Liver (tissue), 9 donors: ENCODE results near the gene MSRB2. TPM values are rescaled to one million over a fixed set of nuclear protein-coding genes. Genes with fewer than 3 reads are reported as not detected.

Experiments used
- DNase-seq: peaks from one replicate; pipeline ENCODE4 v3.0.0-alpha.2; 2017; ENCODE audit warnings: low spot score
- H3K27ac ChIP-seq, 2 donors: one replicate each; pipeline ENCODE4 v1.7.0; 2013; ENCODE audit warnings: inconsistent platforms in 2 of 2, low read length in 2 of 2, control low read depth in 1 of 2, low read depth in 1 of 2, mild to moderate bottlenecking in 1 of 2
- H3K27me3 ChIP-seq, 4 donors: one replicate each; pipeline versions ENCODE4 v1.6.1 to v1.7.0; 2013; ENCODE audit warnings: low read length in 3 of 4, inconsistent platforms in 1 of 4, mild to moderate bottlenecking in 1 of 4, moderate library complexity in 1 of 4; ENCODE audit not compliant: control insufficient read depth in 4 of 4, insufficient read depth in 4 of 4
- H3K36me3 ChIP-seq, 4 donors: one replicate each; pipeline versions ENCODE4 v1.6.1 to v1.7.0; 2013; ENCODE audit warnings: low read length in 3 of 4, mild to moderate bottlenecking in 3 of 4, low read depth in 1 of 4, moderate library complexity in 1 of 4; ENCODE audit not compliant: control insufficient read depth in 4 of 4, insufficient read depth in 3 of 4
- H3K4me1 ChIP-seq, 4 donors: one replicate each; pipeline versions ENCODE4 v1.6.1 to v1.7.0; 2013; ENCODE audit warnings: low read length in 3 of 4, mild to moderate bottlenecking in 3 of 4, moderate library complexity in 1 of 4; ENCODE audit not compliant: control insufficient read depth in 4 of 4, insufficient read depth in 4 of 4
- H3K4me3 ChIP-seq, 3 donors: one replicate each; pipeline versions ENCODE4 v1.6.1 to v1.7.0; 2013; ENCODE audit warnings: low read length in 3 of 3, control low read depth in 1 of 3, low read depth in 1 of 3, mild to moderate bottlenecking in 1 of 3
- H3K9ac ChIP-seq, 2 donors: one replicate each; pipeline ENCODE4 v1.7.0; 2013; ENCODE audit warnings: low read length in 2 of 2, mild to moderate bottlenecking in 2 of 2, moderate library complexity in 2 of 2, control low read depth in 1 of 2, low read depth in 1 of 2
- H3K9me3 ChIP-seq, 4 donors: one replicate each; pipeline versions ENCODE4 v1.6.1 to v1.7.0; 2013; ENCODE audit warnings: low read length in 3 of 4; ENCODE audit not compliant: control insufficient read depth in 4 of 4
- FOXA1 ChIP-seq: IDR thresholded peaks from 2 replicates; pipeline ENCODE4 v1.6.1; 2016; ENCODE audit warnings: antibody characterized with exemption
- FOXA2 ChIP-seq: IDR thresholded peaks from 2 replicates; pipeline ENCODE4 v1.6.1; 2016; ENCODE audit warnings: antibody characterized with exemption
- GABPA ChIP-seq, 2 donors: IDR thresholded peaks in 1 of 2; conservative IDR thresholded peaks in 1 of 2; 2 replicates each; pipeline ENCODE4 v1.6.1; 2016; ENCODE audit warnings: antibody characterized with exemption in 2 of 2, mild to moderate bottlenecking in 1 of 2, moderate library complexity in 1 of 2
- HNF4A ChIP-seq, 2 donors: conservative IDR thresholded peaks; 2 replicates each; pipeline ENCODE4 v1.6.1; 2016; ENCODE audit warnings: antibody characterized with exemption in 2 of 2, mild to moderate bottlenecking in 2 of 2
- HNF4G ChIP-seq: IDR thresholded peaks from 2 replicates; pipeline ENCODE4 v1.6.1; 2016; ENCODE audit warnings: antibody characterized with exemption
- NR2F2 ChIP-seq: IDR thresholded peaks from 2 replicates; pipeline ENCODE4 v1.6.1; 2016; ENCODE audit warnings: antibody characterized with exemption
- SP1 ChIP-seq: IDR thresholded peaks from 2 replicates; pipeline ENCODE4 v1.6.1; 2018; ENCODE audit warnings: antibody characterized with exemption, mild to moderate bottlenecking
- TAF1 ChIP-seq: conservative IDR thresholded peaks from 2 replicates; pipeline ENCODE4 v1.6.1; 2016; ENCODE audit warnings: antibody characterized with exemption, mild to moderate bottlenecking
- WGBS: extraction: QIAGEN DNeasy Blood & Tissue Kit; methylation state at CpG from one replicate; pipeline ENCODE4 v1.1.7; 2013; 5-methylcytosine and 5-hydroxymethylcytosine counted together
- polyA plus RNA-seq, 2 donors: library from polyadenylated mRNA; stranded (reverse) in 1 of 2; unstranded in 1 of 2; fragments of 200-250 nt in 1 of 2; fragments of >200 nt in 1 of 2; fragmentation: Nextera tagmentation in 1 of 2; extraction: Ambion mirVana in 1 of 2; gene quantifications; one replicate each; pipeline versions ENCODE4 v1.2.1 to v1.2.3, GENCODE V29; 2013 to 2015
- total RNA-seq, 2 donors: library from RNA; depleted of rRNA; stranded (reverse); fragments of >200 nt; gene quantifications; one replicate each; pipeline ENCODE4 v1.2.3, GENCODE V29; 2014
- TF ChIP-seq, protein P1 (sequence below): IDR thresholded peaks from 2 replicates; pipeline ENCODE4 v1.6.1; 2016; ENCODE audit warnings: antibody characterized with exemption
- TF ChIP-seq, protein P2 (sequence below): IDR thresholded peaks from 2 replicates; pipeline ENCODE4 v1.6.1; 2016; ENCODE audit warnings: antibody characterized with exemption, mild to moderate bottlenecking
- TF ChIP-seq, protein P3 (sequence below): IDR thresholded peaks from 2 replicates; pipeline ENCODE4 v1.6.1; 2016; ENCODE audit warnings: antibody characterized with exemption
- TF ChIP-seq, protein P4 (sequence below): IDR thresholded peaks from 2 replicates; pipeline ENCODE4 v1.6.1; 2016; ENCODE audit warnings: antibody characterized with exemption
- TF ChIP-seq, protein P5 (sequence below): fragments of 150-350 bp; IDR thresholded peaks from 2 replicates; pipeline ENCODE4 v1.5.1; 2017; ENCODE audit warnings: improper control_type of control experiment, low read depth, low read length; ENCODE audit not compliant: missing input control
- donor health status: healthy.
- donor health status: healthy.
- donor health status: healthy.
- donor health status: healthy.
- donor health status: healthy.

MSRB2 gene
- total and polyA plus RNA-seq, 4 donors, result 7.3 to 69.4 (median 14.5) TPM

DNA sequence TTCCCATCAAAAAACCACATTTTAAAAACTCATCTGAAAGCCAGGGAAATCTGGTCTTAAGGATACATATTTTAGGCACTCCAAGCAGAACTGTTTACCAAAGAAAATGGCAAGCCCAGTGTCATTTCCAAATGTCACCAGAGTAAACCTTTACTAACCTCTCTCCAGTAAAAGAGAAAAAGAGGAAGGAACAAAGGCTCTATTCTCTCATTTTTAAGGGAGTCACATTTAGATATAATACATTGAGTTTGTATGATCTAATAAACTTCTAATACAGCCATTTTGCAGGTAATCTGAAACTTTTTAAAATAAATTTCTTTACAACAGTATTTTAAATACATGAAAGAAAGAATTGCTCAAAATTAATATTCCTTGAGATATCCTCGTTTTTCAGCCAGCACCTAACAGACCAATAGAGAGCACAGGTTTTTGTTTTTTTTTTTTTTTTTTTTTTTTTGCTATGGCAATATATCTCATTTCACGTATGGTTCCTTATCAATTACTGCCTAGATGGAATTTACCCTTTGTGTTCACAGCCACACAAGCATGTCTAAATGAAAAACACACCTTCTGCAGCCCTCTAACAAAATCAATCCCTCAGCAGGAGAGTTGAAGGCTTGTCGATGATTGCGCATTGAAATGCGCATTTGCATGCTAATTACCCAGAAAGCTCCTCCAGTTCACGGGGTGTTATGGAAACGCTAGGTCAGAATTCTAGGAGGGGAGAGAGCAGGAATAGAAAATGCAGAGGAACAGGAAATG lies 39.8 kb upstream of the MSRB2 start:
- TF ChIP-seq HNF4G, result no peak
- no peak for TF ChIP-seq GABPA (IDR thresholded peaks at IDR 0.05 in 1 of 2, conservative IDR thresholded peaks at IDR 0.05 in 1 of 2)
- no peak for TF ChIP-seq HNF4A (conservative IDR thresholded peaks at IDR 0.05)
- TF ChIP-seq, protein P1, sequence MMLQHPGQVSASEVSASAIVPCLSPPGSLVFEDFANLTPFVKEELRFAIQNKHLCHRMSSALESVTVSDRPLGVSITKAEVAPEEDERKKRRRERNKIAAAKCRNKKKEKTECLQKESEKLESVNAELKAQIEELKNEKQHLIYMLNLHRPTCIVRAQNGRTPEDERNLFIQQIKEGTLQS, result no peak
- no peak for TF ChIP-seq SP1
- TF ChIP-seq FOXA1, result no peak
- no peak for TF ChIP-seq FOXA2
- TF ChIP-seq NR2F2, result no peak
- no peak for TF ChIP-seq TAF1
- TF ChIP-seq, protein P2, sequence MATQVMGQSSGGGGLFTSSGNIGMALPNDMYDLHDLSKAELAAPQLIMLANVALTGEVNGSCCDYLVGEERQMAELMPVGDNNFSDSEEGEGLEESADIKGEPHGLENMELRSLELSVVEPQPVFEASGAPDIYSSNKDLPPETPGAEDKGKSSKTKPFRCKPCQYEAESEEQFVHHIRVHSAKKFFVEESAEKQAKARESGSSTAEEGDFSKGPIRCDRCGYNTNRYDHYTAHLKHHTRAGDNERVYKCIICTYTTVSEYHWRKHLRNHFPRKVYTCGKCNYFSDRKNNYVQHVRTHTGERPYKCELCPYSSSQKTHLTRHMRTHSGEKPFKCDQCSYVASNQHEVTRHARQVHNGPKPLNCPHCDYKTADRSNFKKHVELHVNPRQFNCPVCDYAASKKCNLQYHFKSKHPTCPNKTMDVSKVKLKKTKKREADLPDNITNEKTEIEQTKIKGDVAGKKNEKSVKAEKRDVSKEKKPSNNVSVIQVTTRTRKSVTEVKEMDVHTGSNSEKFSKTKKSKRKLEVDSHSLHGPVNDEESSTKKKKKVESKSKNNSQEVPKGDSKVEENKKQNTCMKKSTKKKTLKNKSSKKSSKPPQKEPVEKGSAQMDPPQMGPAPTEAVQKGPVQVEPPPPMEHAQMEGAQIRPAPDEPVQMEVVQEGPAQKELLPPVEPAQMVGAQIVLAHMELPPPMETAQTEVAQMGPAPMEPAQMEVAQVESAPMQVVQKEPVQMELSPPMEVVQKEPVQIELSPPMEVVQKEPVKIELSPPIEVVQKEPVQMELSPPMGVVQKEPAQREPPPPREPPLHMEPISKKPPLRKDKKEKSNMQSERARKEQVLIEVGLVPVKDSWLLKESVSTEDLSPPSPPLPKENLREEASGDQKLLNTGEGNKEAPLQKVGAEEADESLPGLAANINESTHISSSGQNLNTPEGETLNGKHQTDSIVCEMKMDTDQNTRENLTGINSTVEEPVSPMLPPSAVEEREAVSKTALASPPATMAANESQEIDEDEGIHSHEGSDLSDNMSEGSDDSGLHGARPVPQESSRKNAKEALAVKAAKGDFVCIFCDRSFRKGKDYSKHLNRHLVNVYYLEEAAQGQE, result no peak
- TF ChIP-seq, protein P3, sequence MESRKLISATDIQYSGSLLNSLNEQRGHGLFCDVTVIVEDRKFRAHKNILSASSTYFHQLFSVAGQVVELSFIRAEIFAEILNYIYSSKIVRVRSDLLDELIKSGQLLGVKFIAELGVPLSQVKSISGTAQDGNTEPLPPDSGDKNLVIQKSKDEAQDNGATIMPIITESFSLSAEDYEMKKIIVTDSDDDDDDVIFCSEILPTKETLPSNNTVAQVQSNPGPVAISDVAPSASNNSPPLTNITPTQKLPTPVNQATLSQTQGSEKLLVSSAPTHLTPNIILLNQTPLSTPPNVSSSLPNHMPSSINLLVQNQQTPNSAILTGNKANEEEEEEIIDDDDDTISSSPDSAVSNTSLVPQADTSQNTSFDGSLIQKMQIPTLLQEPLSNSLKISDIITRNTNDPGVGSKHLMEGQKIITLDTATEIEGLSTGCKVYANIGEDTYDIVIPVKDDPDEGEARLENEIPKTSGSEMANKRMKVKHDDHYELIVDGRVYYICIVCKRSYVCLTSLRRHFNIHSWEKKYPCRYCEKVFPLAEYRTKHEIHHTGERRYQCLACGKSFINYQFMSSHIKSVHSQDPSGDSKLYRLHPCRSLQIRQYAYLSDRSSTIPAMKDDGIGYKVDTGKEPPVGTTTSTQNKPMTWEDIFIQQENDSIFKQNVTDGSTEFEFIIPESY, result no peak
- TF ChIP-seq, protein P4, sequence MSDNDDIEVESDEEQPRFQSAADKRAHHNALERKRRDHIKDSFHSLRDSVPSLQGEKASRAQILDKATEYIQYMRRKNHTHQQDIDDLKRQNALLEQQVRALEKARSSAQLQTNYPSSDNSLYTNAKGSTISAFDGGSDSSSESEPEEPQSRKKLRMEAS, result no peak
- TF ChIP-seq, protein P5, sequence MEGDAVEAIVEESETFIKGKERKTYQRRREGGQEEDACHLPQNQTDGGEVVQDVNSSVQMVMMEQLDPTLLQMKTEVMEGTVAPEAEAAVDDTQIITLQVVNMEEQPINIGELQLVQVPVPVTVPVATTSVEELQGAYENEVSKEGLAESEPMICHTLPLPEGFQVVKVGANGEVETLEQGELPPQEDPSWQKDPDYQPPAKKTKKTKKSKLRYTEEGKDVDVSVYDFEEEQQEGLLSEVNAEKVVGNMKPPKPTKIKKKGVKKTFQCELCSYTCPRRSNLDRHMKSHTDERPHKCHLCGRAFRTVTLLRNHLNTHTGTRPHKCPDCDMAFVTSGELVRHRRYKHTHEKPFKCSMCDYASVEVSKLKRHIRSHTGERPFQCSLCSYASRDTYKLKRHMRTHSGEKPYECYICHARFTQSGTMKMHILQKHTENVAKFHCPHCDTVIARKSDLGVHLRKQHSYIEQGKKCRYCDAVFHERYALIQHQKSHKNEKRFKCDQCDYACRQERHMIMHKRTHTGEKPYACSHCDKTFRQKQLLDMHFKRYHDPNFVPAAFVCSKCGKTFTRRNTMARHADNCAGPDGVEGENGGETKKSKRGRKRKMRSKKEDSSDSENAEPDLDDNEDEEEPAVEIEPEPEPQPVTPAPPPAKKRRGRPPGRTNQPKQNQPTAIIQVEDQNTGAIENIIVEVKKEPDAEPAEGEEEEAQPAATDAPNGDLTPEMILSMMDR, result no peak
- Histone ChIP-seq H3K4me3 (no peak overlapping the region), H3K9me3 (no peaks in the 10 kb centered on the region), H3K9ac (no peak overlapping the region), H3K27ac (no peak overlapping the region), H3K4me1 (no peaks in the 10 kb centered on the region), H3K27me3 (no peaks in the 10 kb centered on the region), H3K36me3 (no peaks in the 10 kb centered on the region)
- no peak for DNase-seq
- WGBS, result 48% methylated on average over 7 of the region's 7 CpGs

DNA sequence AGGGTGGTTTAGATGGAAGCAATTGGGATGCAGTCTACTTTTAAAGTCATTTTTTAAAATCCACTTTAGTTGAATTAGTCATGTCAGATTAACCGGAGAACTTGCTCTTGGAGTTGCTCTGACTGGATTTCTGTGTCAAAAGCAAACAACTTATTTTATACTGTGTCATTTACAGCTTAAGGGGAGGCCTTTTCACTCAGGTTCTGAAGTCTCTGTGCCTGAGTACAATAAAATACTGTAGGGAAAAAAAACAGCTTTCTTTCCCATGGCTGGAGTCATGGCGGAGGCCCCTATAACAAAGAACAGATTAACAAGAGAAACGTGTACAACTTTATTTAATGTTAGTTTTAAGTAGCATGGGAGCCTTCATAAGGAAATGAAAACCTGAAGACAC lies 39.2 kb upstream of the MSRB2 start:
- no peak overlapping the region for H3K9ac ChIP-seq

More for the DNA sequence above, 39.2 kb upstream of the MSRB2 start:
- DNase-seq, result no peak
- TF ChIP-seq, protein P1, result no peak
- TF ChIP-seq GABPA (IDR thresholded peaks at IDR 0.05 in 1 of 2, conservative IDR thresholded peaks at IDR 0.05 in 1 of 2), result no peak
- no peak for TF ChIP-seq TAF1
- TF ChIP-seq, protein P5, result no peak
- Histone ChIP-seq H3K4me3 (no peak overlapping the region), H3K9me3 (no peaks in the 10 kb centered on the region), H3K27me3 (no peaks in the 10 kb centered on the region), H3K4me1 (no peaks in the 10 kb centered on the region), H3K36me3 (no peaks in the 10 kb centered on the region), H3K27ac (no peak overlapping the region)
- 75% methylated on average over 3 of the region's 3 CpGs for WGBS
